ENCODE data around the gene IL1RAP.

IL1RAP gene

DNA sequence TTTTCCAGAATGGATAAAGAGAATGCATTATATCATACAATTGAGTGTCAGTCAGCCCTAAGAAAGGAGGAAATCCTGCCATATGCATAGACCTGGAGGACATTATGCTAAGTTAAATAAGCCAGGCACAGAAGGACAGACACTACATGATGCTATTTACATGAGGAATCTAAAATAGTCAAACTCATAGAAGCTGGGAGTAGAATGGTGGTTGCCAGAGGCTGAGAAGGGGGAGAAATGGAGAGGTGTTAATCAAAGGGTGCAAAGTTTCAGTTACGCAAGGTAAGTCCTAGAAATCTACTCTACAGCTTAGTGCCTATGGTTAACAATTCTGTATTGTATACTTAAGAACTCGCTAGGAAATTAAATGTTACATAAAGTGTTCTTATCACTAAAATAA, 66.5 kb downstream of the IL1RAP start:
- DNase-seq, result no peak

DNA sequence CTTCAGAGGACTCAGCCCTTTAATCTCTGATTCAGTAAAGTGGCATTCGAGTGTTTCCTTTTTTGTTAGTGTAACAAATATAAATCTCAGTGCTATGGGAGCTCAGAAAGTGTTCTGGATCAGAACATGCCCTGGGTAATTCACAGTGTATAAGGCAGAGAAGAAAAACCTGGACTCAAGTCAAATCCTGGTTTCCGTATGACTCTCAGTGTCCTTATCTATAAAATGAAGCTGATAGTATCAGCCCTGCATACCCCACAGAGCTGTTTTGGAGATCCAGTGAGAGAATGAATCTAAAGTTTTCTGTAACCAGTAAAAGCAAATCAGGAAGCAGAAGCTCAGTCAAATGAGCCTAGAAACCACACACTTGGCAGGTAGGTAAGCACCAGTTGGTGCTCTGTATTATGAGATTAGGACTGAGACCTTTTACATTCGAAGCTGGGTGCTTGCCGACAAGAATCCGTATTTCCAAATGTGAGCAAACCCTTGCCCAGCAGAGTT, 67.2 kb downstream of the IL1RAP start:
- peak in 1 of 2 donors; percentile 55 for DNase-seq

DNA sequence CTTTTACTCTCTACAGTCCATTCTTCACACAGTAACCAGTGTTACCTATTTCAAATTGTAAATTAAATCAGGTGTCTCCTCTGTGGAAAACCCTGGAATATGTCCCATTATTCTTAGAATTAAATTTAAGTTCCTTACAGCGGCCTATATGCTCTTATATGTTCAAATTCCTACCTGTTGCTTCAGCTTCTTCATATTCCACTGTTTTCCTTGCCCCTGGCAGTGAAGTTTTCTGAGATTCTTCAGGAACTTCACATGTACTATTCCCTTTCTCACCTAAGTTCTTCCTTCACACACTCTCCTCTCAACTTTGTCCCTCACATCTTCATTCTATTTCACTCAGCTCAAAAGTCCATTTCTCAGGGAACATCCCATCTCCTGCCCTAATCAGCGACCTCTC, 68.8 kb downstream of the IL1RAP start:
- no peak for DNase-seq

DNA sequence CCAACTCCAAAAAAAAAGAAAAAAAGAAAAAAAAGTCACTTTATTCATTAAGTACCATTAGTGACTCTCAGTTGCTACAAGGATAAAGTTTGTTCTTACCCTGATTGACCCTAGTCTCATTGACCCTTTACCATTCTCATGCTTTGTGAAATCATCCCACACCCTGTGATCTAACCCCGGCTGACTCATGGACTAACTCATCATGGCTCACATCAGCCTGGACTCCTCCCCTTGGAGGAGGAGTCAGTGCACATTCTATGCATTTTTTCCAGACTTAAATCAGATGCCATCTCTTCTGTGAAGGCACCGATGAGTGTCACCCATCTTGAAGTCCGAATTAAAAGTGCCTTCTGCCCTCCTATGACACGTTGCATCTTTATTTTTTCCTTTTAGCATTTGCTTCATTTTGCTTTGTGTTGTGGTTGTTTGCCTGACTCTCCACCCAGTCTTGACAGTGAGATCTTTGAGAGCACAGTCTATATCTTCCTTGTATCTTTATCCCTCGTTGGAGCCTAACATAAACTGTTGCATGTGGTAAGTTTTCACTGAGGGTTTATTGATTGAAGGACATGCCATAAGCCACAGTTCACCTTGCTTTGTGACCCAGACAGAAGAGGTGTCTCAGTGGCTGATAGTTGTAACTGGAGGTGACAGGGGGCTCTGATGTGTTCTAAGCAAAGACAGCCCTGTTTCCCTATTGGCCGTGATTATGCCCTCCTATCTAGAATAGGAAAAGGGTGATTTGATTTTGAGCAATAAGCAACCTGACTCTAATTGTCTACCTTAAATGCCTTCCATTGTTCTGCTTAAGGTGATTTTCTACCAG, 72.1 kb downstream of the IL1RAP start:
- DNase-seq, result peak; percentile 29 to 41

DNA sequence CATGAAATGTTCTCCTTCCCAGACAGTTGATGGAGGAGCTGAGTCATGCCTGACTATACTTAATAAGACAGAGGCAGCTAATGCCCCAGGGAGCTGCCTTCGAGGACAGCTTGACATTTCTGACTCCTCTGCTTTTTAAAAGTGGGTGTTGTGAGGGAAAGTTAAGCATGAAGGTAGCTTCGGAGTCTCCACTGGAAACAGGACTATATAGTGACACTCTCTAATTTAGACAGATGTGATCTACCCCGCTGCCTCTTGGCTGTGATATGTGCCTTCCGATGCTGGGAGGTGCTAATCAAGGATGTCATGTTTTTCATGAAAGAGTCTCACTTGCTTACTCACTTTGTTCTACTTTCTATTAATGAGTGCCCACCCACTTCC, 72.7 kb downstream of the IL1RAP start:
- peak in 1 of 2 donors; percentile 77 for DNase-seq

DNA sequence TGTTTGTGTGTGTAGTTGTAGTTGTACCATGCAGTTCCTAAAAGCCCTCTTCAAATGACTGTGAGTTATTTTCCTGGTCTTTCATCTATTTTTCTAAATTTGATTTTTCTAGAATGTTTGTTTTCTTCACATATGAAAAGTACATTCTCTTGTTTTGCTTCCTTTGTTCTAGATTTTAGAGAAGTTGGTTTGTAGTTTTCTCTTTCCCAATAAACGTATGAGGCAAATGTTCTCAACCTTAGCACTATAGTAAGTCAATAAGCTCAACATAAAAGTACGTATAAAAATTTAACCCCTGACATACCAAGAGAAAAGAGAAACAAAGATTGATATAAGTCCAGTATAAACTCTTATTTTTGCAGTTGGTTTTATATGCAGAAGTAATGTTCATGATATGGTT, 74.7 kb downstream of the IL1RAP start:
- peak in 1 of 2 donors; percentile 12 for DNase-seq

DNA sequence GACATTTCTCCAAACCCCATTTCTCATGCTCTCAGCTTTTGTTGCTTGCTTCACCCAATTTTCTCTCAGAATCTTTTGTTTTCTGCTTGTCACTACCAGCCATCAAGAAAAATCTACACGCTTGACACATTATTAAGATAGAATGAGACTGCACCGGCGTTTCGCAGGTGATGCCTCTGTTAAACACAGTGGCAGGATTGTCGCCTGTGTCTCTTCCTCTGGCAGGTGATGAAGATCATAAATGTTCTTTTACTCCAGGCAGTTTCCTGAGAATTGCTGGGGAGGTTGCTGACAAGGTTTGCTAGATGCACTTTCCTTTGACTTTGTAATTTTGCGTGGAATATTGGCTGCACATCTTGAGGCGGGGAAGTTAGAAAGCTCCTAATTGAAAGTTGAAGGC, 75.4 kb downstream of the IL1RAP start:
- no peak for DNase-seq

DNA sequence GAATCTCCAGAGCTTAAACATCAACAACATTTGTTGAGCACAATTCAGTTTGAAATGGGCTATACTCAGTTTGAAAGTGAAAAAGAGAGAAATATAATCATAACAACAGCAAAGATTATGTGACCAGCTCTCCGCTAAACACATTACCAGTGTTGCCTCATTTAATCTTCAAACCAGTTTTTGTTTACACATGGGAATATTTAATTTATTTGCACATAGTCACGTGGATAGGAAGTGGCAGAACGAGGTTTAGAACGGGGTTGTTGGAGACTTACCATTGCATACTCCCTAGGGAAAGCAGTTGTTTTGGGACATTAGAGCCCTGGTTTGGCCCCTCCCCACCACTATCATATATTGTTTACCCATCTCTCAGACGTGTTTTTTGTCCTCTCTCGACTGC, 77.2 kb downstream of the IL1RAP start:
- no peak for DNase-seq

DNA sequence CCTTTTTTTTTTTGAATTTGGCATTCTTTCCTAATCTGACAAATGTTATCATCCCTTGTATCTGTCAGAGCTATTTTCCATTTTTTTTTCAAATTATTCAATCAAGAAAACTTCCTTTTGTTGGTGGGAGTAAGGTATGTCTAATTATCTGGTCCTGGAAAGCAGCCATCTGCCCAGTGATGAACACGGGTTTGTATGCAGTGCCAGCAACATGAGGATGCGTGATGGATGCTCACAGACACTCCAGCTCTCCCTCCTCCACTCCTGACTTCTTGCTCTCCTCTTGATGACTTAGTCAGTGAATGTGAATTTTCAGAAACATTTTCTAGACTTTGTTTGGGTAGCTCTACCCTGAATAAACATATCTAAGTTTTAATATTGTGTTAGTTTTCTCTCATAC, 79.2 kb downstream of the IL1RAP start:
- no peak for DNase-seq

DNA sequence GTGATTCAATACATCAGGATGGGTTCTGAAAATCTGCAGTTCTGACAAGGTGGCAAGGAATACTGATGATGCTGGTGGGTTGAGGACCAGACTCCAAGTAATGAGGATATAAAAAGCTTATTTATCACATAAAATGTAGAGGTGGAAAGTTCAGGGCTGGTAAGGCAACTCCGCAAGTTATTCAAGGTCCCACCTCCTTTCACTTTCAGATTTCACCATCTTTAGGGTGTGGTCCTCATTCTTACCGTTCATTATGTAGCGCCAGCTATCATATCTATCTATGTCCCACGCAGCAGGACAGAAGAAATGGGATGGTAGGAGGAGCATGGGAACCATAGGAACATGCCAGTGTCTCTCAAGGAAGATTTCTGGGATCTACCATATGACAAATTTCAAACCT, 80.3 kb downstream of the IL1RAP start:
- no peak for DNase-seq

DNA sequence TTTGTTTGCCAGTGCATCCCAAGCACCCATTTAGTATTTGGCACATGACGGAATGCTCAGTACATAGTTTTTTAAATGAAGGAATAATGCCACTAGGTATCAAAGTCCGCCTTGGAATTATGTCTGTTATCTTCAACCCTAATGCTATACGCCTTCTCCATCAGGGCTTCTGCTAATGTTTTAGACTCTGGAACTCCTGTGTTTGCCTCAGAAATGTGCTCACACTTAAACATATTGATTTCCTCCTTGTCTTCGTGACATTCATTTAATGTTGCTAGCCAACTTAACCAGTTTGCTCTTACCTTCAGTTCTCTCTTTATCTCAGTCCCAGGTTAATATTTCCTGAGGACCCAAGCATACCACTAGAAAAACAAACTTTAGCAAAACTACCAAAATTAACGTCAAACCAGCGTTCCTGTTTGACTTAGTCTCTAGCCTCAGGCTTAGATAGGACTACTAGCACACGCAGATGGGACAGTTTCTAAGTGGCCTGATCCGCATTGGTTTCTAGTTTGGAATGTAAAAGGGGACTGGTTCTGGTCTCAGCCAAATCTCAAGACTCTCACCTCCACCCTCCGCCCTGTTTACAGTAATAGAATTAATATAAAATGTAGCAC, 81.4 kb downstream of the IL1RAP start:
- no peak for DNase-seq

DNA sequence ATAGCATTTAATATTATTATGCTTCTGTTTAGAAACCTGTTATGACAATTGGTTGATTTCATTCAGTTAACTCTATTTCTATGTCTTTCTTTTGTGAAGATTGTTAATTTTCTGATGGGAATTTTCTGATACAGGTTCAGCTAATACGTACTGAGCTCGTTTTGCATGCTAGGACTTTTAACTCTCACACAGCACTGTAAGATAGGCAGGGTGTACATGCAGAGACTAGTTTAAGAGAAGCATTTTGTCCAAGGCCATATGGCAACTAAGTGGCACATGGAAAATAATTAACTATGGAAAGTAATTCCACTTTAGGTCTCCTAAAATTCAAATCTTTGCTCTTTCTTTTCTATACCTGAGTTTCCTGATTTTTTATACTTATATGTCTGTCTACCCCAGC, 81.9 kb downstream of the IL1RAP start:
- DNase-seq, result no peak

DNA sequence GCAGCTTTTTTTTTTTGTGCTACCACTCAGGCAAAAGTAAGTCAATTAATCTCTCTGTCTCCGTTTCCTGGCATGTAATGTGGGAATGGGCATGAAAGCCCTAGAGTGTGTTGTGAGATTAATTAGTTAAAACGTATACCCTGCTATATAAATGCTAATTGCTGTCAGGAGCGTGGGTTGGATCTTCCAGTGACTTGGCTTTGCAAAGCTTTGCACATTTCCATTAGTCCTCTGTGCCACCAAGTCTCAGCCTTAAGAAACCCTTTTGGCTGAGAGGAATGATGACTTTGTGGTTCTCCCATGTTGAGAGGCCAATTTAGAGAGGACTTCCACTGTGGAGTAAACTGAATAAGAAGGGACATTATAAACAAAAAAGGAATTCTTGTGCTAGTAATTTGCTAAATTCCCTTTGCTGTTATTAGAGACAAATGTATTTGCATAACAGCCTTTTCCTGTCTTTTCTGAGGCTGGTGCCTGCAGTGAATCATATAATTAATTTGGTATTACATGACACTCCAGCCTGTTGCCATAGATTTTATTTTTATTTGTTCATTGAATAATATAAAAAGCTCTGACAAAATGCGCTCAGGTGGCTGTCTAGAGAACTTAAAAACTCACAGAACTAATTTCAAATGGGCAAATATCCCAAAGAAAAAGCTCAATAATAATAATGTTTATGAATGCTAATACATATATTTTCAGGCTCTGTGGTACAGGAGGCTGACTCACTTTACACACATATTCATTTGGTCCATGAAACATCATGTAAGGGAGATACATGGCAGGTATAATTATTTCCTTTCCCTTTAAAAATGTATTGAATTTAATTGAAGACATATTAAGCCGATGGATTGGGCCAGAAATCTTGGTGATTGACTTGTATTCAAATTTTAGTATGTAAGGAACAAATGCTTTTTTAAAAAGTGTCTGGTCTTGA, 82.7 kb downstream of the IL1RAP start:
- DNase-seq, result no peak

DNA sequence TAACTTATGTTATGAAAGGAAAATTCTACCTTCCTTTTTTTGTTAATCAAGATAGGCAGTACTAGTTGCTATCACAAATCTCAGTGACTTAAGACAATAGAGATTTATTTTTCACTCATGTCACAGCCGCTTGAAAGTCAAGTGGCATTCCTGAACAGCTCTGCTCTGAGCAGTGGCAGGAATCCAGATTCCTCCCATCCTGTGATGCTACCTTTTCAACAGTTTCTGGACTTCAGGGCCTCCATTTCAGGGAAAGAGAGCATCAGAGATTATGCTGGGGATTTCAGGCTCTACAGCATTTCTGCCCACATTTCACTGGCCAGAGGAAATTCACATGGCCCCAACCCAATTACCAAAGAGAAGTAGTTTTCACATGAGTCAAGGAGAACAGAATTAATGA, 83.4 kb downstream of the IL1RAP start:
- DNase-seq, result no peak

DNA sequence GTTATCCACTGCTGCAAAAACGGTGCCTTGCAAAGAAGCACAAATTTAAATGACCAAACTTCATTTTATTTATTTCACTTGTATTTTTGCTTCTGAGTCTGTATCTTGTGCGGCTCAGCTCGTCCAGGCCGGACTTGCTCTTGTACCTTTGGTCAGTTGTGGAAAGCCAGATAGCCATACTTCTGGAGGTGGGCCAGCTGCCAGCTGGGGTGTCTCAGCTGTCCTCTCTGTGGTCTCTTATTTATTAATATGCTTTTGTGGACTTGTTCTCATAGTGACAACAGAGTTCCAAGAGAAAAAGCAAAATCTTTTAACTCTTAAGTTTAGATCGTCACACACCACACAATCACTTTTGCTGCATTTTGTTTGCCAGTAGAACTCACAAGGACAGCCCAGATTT, 87.7 kb downstream of the IL1RAP start:
- DNase-seq, result no peak

DNA sequence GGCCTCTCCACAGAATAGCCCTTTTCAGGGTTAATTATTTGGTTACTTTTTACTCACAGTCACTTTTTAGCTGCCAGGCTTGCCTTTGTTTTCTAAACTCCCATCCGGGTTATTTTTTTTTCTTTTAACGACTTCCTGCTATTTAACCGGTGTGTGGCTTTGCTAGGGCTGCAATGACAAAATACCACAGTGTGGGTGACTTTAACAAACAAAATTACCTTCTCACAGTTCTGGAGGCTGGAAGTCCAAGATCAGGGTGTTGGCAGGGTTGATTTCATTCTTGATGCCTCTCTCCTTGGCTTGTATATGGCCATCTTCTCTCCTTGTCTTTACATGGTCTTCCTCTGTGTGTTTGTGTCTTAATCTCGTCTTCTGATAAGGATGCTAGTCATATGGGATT, 91.5 kb downstream of the IL1RAP start:
- no peak for DNase-seq

DNA sequence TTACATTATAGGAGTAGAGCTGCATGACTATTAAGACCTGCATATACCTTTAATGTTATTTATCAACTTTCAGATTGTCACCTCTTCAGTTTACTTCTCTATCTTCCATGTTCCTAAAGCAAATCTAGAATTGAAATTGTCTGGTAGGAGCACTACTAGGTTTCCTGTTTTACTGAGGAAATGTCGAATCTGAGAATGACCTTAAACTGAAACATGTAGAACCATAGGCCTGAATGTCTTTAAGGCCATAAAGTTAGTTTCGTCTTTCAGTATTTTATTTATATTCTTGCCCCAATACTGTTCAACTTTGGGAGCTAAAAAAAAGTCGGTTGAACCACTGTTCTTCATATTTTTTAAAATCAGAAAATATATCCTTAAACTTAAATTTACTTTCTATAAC, 92.7 kb downstream of the IL1RAP start:
- no peak for DNase-seq

DNA sequence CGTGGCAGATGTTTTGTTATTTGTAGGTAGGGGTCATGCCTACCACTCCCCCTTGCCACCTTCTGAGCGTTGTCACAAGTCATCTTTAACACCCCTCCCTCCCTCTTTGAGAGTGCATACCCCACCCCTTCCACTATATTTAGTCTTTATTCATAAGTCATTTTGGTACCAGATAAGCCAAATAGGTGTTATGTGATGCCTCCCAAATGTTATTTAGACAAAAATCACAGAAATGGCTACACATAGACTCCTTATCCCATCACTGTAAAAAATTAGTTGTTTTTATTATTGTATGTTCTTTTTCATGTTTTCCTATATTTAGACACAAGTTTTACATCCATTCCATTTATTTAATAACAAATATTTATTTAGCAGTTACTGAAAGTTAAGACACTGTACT, 93.1 kb downstream of the IL1RAP start:
- no peak for DNase-seq

DNA sequence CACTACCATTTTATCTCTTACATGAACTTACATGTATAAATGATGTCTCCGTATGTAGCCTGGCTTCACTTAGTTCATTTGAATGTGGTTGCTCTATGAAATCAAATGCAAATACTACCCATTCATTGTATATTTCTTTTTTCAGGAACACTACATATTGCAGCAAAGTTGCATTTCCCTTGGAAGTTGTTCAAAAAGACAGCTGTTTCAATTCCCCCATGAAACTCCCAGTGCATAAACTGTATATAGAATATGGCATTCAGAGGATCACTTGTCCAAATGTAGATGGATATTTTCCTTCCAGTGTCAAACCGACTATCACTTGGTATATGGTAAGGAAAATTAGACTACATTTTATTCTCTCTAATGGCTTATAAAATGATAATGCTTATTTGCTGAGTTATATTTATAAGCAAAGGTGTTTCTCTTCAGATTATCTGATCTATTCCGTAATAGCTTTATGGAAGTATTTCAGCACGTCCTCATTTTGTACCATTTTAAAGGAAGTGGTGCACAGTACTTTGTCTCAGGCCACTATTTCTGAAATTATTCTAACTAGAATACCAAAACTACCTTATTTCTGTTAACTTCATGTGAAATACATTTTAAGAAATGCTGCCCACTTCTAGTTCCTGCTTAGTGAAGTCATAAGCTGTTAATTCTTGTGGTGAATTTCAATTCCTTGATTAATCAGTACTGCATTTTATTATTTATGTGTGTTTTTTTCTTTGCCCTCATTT, 95.1 kb downstream of the IL1RAP start:
- DNase-seq, result no peak

DNA sequence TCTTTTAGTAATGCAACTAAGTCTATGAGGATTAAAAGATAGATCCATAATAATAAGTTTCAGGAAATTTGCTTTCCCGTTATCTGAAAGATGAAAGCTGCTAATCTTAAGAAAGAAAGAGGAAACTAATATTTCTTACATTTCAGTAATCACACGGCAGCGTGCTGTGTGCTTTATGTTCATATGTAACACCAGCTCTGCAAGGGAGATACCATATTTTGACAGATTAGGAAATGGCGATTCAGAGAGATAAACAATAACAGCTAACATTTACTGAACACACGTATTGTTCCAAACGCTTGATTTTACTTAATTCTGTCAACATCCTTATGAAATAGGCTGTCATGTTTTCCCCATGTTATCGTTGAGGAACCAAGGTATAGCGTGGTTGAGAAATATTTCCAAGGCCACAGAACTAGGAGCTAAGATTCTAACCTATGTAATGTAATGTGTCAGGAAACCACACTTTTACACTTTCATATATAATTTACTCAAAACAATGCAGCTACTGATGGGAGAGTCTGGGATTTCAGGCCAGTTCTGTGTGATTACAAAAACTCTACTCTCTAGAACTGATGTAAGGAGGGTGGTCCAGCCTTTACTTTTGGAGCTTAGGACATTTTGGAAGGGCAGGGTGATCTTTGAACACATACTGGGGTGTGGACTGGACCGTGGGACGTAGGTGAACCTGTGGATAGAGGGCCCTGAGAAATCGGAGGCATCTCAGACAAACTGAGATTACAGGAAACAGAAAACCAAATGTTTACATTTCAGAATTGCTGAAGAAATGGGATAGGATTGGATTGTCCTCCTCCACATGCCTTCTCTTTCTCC, 100.6 kb downstream of the IL1RAP start:
- no peak for DNase-seq

DNA sequence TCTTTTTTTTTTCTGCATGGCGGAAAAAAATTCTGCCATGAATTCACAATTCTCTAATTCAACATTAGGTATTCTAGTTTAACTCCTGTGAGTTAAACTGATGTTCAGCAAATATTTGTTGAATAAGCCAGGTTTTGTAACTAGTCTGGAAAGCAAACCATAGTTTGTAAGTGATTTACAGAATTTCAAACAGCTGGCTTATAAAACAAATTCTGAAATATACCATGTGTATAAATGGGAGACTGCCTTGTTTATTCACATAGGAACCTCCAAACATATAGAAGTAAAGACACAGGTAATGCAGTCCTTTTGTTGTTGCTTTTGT, 101.1 kb downstream of the IL1RAP start:
- no peak for DNase-seq

DNA sequence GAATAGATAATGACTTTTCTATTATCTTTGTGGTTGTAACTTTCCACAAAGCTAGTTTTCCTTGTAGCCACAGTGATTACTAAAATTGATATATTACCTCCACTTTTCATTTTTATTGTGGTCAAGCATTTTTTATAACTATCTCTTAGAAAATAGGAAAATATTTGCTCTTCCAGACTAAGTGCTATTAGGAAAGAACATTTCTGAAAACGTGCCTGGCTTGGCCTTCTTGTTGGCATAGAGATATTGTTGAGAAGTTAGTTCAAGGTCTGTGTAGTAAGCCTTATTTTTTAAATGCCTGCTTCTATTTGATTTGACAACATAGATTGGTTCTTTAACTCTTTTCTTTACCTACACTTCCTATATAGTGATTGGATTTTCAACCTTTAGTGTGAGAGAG, 101.7 kb downstream of the IL1RAP start:
- DNase-seq, result no peak

Data from bone marrow (tissue), 2 donors.